GM20431 (cell line): ENCODE results near the gene SEMA3A.
"Not testable (repeated sequence)": the region's sequence is repeated elsewhere in the genome, so short reads cannot be mapped to it uniquely, and the experiment has no call there.

Experiments
- in situ Hi-C: fragments of 300-500 bp; cut with MseI, MboI; formaldehyde crosslinking; loops from one replicate; pipeline ENCODE4 v1.15.0; 2020; ENCODE audit warnings: low sequenced_read_pairs; ENCODE audit not compliant: unreplicated experiment

Gene SEMA3A

DNA sequence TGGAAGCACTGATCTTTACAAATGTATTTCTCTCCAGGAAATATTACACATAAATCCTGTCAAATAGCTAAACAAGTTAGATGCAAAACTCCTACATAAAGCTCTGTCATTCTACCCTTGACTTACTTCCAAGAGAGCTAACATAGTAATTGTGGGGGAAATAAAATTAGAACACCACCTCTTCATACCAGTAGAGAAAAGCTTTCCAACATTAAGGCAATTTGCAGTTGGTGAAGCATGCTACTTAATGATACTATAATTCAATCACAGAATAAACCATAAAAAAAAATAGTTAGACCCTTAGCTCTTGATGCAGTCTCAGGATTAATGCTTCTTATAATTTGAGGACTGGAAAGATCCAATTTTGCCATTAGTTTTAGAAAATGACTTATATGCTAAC, 35.2 kb downstream of the SEMA3A start:
- in situ Hi-C loops: no loop called here

GRCh38 chr7:84157171-84157570, 37.4 kb downstream of the SEMA3A start:
- in situ Hi-C loops: no loop called here

- in situ Hi-C loops: no loop called here
Observed at GRCh38 chr7:84154991-84155781, 39.4 kb downstream of the SEMA3A start.

- in situ Hi-C loops: no loop called here
Observed at GRCh38 chr7:84152995-84153394, 41.6 kb downstream of the SEMA3A start.

- in situ Hi-C loops: not testable (repeated sequence)
Observed at GRCh38 chr7:84150370-84150769, 44.2 kb downstream of the SEMA3A start.

- in situ Hi-C loops: no loop called here
Observed at GRCh38 chr7:84149573-84149972, 45.0 kb downstream of the SEMA3A start.

GRCh38 chr7:84145892-84146291, 48.7 kb downstream of the SEMA3A start:
- in situ Hi-C loops: no loop called here

GRCh38 chr7:84144935-84145334, 49.7 kb downstream of the SEMA3A start:
- in situ Hi-C loops: no loop called here

GRCh38 chr7:84144480-84144879, 50.1 kb downstream of the SEMA3A start:
- in situ Hi-C loops: no loop called here

- in situ Hi-C loops: no loop called here
Observed at GRCh38 chr7:84142726-84143125, 51.9 kb downstream of the SEMA3A start.

GRCh38 chr7:84139986-84140729, 54.4 kb downstream of the SEMA3A start:
- in situ Hi-C loops: no loop called here

GRCh38 chr7:84138411-84138810, 56.2 kb downstream of the SEMA3A start:
- in situ Hi-C loops: no loop called here

DNA sequence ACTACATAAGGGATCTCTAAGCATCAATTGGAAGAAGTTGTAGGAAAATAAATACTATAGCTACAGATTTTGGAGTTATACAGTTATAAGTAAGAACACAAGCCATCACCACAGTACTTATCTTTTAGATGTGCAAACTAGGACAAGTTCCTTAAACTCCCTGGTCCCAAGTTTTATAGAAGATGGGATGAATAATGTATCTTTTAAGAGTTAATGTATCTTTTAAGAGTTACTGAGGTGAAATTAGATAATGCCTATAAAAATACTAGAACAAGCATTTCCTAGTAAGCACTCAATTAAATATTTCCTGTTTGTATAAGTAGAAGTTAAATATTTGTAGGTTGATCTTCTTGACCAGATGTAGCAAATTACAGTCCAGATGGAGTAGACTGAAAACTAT, 56.8 kb downstream of the SEMA3A start:
- in situ Hi-C loops: no loop called here

DNA sequence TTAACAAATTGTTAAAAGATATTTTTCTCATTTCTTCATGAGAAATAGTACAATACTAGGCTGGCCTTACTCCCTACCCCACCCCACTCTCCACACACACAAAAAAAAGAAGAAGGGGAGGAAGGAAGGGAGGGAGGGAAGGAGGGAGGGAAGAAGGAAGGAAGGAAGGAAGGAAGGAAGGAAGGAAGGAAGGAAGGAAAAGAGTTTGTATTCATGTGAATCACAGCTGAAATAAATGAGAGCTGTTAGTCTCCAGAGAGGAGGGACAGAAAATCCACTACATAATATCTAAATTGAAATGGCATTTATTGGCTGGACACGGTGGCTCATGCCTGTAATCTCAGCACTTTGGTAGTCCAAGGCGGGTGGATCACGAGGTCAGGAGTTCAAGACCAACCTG, 57.8 kb downstream of the SEMA3A start:
- in situ Hi-C loops: no loop called here

GRCh38 chr7:84136336-84136735, 58.3 kb downstream of the SEMA3A start:
- in situ Hi-C loops: no loop called here

- in situ Hi-C loops: no loop called here
Observed at GRCh38 chr7:84134169-84134568, 60.4 kb downstream of the SEMA3A start.

DNA sequence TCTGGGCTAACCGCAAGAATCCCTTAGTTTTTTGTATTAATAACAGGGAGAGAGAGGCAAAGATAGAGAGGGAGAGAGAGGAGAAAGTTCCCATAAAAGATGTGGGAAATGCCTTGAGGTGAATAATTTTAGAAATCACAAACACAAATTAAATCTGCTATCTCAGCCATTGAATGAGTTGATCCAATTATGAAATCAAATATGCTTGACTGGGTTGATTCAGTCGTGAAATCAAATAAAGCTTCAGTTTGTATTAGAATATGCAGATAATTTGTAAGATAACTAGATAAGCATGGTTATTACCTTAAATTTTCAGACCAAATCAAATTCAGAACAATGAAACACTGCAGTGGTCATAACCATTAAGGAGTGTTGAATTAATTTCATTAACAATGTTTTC, 68.9 kb downstream of the SEMA3A start:
- in situ Hi-C loops: no loop called here

DNA sequence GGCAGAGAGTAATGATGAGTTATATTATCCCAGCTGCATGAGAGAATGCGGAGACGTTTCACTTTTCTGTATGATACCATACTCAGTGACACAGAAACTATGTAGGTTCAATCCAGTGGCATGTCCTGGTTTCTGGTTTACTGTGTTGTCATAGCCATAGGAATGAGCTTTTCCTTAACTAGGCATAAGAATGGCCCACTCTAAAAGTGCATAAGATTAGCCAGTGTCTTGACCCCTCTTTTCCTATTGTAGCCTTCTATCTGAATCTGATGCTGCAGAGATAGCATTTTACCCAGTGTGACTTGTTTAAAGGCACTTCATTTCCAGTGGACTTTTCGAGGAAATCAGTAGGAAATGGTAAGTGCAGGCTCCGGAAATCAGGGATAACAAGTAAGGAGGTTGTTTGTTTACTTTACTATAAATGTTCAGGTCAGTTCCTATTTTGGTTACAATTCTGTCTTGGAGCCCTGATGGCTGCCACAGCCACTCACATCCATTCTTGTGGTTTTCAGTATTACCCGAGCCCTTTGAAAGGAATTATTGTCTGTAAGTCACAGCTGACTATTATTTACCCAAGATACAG, 70.5 kb downstream of the SEMA3A start:
- in situ Hi-C loops: no loop called here

DNA sequence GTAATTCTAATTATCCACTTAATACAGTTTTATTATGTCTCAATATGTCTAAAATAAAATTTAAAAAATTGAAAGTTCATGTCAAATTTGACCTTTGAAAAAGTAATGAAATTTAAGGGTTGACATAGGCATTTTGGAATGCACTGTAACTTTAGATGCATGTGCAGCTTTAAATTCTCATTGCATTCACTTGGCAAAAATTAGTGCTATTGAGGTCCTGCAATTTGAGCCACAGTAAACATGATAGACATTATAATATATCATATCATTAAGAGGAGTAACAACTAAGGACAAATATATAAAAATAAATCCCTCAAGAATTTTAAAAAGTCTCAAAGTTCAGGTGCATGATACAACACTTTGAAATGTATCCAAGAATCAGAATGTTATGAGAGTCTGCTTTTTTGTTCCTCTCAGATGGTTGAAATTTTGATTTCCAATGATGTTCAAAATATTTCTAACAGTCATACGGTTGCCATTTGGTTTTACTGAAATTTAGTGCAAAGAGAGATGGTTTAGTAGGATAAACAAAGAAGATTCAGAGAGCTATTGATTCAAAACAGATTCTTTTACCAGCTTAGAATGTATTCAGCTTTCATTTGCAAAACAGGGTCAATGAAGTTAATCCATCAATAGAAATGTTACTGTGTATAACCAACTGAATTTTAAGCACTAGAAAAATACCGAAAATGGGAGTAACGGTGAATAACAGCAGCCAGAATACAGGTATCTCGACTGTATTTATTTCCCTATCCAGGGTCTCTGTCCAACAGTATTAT, 71.8 kb downstream of the SEMA3A start:
- in situ Hi-C loops: no loop called here

- in situ Hi-C loops: no loop called here
Observed at GRCh38 chr7:84117304-84117703, 77.3 kb downstream of the SEMA3A start.
